HG03108 (cell line): Measurements from ENCODE around the gene UBR4.
A peak's percentile ranks its signal among the peaks of the same experiment; 100 is the strongest.
"Not testable (repeated sequence)": the region's sequence is repeated elsewhere in the genome, so short reads cannot be mapped to it uniquely, and the experiment has no call there.

Experiments
- ATAC-seq: cut with Tn5 transposase; IDR thresholded peaks from one replicate; pipeline ENCODE4 v1.9.1; 2021; ENCODE audit warnings: moderate library complexity; ENCODE audit not compliant: unreplicated experiment

UBR4 gene

GRCh38 chr1:19220080-19220846 is 10.2 kb upstream of the UBR4 start:
- ATAC-seq = no peak

GRCh38 chr1:19219451-19219850 is 9.4 kb upstream of the UBR4 start:
- no peak for ATAC-seq

- ATAC-seq = not testable (repeated sequence)
Measured at GRCh38 chr1:19216585-19216984, 6.5 kb upstream of the UBR4 start.

- no peak for ATAC-seq
Measured at GRCh38 chr1:19213580-19213979, 3.5 kb upstream of the UBR4 start.

- no peak for ATAC-seq
Measured at GRCh38 chr1:19212167-19212566, 2.1 kb upstream of the UBR4 start.

- ATAC-seq = no peak
Measured at GRCh38 chr1:19210772-19211549, 895 bp upstream of the UBR4 start.

- ATAC-seq = peak; percentile 44
Measured at GRCh38 chr1:19209439-19209989, 552 bp downstream of the UBR4 start.

GRCh38 chr1:19208710-19209438 is 1.2 kb downstream of the UBR4 start:
- no peak for ATAC-seq

- no peak for ATAC-seq
Measured at GRCh38 chr1:19206947-19207346, 3.1 kb downstream of the UBR4 start.

GRCh38 chr1:19205845-19206244 is 4.2 kb downstream of the UBR4 start:
- ATAC-seq = no peak

- no peak for ATAC-seq
Measured at GRCh38 chr1:19205403-19205802, 4.7 kb downstream of the UBR4 start.

GRCh38 chr1:19204446-19205266 is 5.4 kb downstream of the UBR4 start:
- ATAC-seq = no peak

GRCh38 chr1:19203440-19203839 is 6.6 kb downstream of the UBR4 start:
- ATAC-seq = no peak

GRCh38 chr1:19202396-19202795 is 7.7 kb downstream of the UBR4 start:
- ATAC-seq = no peak

- ATAC-seq = no peak
Measured at GRCh38 chr1:19199969-19200604, 10.0 kb downstream of the UBR4 start.

GRCh38 chr1:19199329-19199968 is 10.6 kb downstream of the UBR4 start:
- ATAC-seq = no peak

GRCh38 chr1:19198820-19199219 is 11.2 kb downstream of the UBR4 start:
- ATAC-seq = no peak

- no peak for ATAC-seq
Measured at GRCh38 chr1:19197845-19198244, 12.2 kb downstream of the UBR4 start.

GRCh38 chr1:19196331-19196730 is 13.7 kb downstream of the UBR4 start:
- no peak for ATAC-seq

GRCh38 chr1:19193004-19193403 is 17.1 kb downstream of the UBR4 start:
- ATAC-seq = no peak
